Raji (cell line): ENCODE measurements around the gene ALKBH1.
A peak's percentile ranks its signal among the peaks of the same experiment; 100 is the strongest.

Experiments used
- POLR2A ChIP-seq: IDR thresholded peaks from 2 replicates; pipeline ENCODE4 v1.6.1; 2011; ENCODE audit warnings: low read depth, low read length, control low read depth; ENCODE audit not compliant: insufficient read depth

The ALKBH1 gene, protein sequence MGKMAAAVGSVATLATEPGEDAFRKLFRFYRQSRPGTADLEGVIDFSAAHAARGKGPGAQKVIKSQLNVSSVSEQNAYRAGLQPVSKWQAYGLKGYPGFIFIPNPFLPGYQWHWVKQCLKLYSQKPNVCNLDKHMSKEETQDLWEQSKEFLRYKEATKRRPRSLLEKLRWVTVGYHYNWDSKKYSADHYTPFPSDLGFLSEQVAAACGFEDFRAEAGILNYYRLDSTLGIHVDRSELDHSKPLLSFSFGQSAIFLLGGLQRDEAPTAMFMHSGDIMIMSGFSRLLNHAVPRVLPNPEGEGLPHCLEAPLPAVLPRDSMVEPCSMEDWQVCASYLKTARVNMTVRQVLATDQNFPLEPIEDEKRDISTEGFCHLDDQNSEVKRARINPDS

GRCh38 chr14:77707724-77708408, at the start of gene ALKBH1, which contains the start of gene SLIRP:
TSS of gene ALKBH1 (minus strand) at chr14:77708023. CDS start at chr14:77708004, 19 bp downstream.
TSS of gene SLIRP (plus strand) at chr14:77708103. CDS start at chr14:77708112, 9 bp downstream.
- peak; percentile 95 for TF ChIP-seq POLR2A

DNA sequence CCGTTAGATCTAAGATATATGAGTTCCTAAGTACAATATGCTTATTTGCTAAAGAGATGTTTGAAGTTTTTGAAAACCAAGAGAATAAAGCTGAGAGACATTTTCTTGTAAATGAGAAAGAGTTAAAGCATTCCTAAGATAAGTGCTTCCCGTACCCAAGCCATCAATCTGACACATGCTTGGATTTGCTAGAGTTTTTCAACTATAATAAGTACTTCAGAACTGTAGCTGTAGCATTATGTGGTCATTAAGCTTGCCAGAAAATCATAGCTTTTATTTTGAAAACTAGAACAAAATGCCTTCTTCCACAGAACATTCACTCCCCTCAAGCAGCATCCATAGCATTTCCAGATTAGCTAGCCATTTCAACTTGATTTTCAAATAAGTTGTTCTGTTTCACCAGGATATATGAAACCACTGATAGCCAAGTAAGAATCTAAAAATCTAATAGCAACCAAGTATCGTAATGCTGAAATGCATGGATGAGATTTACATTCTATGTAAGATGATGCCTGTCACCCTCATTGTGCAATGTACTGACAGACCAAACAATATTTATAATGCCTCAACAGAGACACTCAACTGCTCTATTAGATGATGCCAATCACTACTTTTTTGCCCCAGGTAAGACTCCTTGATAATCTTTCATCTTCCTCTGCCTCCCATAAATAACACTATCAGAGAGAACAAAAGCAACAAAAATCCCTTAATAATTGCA, 45.1 kb upstream of the ALKBH1 start:
- TF ChIP-seq POLR2A, result no peak

- TF ChIP-seq POLR2A, result no peak
Measured at GRCh38 chr14:77752266-77752665, 44.4 kb upstream of the ALKBH1 start.

DNA sequence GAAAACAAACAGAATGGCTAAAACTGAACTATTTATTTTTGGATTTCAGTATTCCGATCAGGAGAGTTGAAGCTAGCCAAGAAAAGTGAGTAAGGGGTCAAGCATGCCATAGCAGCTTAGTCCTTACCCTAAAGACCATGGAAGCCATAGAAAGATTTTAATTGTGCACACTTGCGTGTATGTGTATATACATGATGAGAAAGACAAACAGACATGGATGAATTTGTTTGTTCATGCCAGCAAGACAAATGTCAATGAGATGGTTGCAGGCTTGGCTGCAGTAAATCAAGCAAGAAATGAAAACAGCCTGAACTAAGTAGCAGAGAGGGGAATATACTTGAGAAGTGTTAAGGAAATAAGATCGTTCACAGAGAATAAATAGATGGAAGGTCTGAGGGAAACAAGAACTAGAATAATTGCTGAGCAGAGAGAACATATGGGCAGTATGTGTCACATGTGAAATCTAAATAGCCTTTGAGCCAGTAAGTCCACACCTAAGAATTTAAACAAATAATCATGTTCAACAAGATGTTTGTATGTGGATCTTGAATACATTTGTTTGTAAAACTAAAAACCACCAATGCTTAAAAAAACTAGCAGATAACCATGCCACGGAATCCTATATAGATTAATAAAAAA, 38.4 kb upstream of the ALKBH1 start:
- no peak for TF ChIP-seq POLR2A

DNA sequence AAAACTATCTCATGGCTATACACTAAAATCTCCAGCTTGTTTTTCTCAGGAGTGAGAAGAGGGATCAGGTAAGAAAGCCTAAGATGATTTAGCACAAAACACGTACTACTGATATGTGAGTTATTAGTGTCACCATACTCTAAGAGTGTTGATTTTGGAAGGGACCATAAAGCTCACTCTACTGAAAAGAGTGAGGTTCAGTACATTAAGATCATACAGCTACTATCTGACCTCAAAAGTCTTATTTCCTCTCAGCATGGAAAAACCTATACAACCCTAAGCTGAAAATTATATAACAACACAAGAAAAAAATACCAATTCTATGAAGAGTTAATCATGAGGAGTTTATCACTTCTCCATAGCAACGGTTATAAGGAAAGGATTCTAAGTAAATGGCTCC, 33.6 kb upstream of the ALKBH1 start:
- TF ChIP-seq POLR2A, result no peak

DNA sequence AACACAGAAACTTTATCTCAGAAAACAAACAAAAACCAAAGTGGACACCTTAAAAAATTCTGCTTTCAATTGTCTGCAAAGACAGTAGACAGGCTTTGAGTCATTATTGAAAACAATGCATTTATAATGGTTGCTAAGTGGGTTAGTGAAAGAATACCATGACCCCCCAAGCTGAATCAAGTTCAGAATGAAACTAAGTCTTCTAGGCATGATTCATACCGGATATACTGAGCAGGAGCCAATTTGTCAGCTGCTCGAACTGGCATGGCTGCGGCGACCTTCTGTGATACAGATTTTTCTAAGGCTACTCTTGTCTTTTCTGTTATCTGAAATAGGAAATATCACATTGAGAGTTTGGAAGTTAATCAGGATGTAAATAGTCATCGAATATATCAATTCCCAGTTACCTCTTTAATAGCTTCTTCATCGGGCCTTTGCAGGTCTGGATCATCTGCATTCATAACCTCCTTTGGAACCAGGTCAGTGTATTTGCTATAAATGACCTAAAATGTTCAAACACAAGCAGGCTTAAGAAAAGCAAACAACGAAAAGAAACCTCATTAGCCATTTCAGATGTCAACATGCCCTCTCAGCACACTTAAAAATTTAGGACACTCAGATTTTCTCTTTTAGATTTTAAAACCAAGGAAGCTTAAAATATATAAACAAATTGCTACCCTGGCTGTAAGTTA, 30.9 kb upstream of the ALKBH1 start:
- no peak for TF ChIP-seq POLR2A

GRCh38 chr14:77730976-77731497, 23.2 kb upstream of the ALKBH1 start:
- TF ChIP-seq POLR2A, result no peak

DNA sequence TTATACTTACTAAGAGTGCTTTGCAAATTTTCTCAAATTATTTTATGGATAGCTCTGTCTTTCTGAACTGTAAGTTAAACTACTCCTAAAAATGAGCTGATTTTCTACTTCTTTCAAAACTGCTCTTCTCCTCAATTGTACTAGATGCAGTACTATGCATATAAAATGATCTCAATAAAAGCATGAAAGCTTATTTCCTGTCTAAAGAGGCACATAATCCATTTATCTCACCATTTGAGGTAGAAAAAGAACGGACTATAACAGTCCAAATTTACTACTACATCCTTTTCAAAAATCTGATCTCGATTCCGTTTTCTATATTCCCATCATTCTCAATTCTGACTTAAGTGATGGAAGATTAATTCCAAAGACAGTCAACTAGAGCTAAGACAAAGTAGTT, 14.5 kb upstream of the ALKBH1 start:
- TF ChIP-seq POLR2A, result no peak

DNA sequence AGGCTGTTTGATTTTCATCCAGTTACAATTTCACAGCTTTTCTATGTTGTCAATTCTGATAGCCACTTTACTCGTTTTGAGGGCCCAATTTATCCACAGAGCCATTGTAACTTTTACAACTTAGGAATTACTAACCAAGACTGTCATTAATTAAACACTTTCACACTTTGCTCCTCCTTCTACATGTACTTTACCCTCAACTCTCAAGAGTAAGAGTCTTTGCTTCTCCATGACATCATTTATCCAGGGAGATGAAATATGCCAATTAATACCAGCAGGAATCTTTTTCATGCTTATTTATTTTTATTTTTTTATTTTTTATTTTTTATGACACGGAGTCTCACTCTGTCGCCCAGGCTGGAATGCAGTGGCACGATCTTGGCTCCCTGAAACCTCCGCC, 13.6 kb upstream of the ALKBH1 start:
- TF ChIP-seq POLR2A, result no peak

DNA sequence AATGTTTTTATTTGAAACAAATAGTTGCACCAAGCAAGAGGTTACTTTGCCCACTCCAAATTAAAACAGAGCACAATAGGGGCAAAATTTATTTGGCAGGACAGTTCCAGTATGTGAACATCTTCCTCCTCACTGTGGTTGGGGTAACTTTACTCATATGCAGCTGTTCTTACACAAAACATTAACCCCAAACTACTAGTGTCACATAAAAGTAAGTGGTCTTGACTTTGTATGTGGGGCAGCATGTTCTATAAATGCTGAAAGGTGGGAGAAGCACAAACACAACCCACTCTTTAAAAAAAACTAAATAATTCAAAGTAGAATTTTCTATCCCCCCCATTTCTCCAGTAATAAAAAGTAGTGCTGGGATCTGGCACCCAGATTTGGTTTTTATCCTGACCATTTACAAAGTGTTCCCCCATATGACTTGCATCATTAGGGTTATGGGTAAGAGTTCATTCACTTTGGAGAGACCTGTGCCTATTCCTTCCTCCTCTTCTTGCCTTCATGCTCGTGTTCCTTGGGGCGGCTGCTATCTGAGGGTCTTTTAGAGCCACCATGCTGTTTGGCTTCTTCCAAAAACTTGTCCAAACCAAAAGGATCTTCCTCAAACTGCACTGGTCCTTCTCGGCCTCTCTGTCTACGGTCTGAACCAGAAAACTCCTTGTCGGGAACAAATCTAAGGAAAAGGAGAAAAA, 9.9 kb upstream of the ALKBH1 start:
- no peak for TF ChIP-seq POLR2A

- TF ChIP-seq POLR2A, result no peak
Measured at GRCh38 chr14:77714926-77715325, 7.1 kb upstream of the ALKBH1 start.

GRCh38 chr14:77710364-77710763, 2.5 kb upstream of the ALKBH1 start:
- TF ChIP-seq POLR2A, result no peak

- no peak for TF ChIP-seq POLR2A
Measured at GRCh38 chr14:77709412-77709811, 1.6 kb upstream of the ALKBH1 start.

GRCh38 chr14:77708749-77709148, 926 bp upstream of the ALKBH1 start:
- TF ChIP-seq POLR2A, result no peak

DNA sequence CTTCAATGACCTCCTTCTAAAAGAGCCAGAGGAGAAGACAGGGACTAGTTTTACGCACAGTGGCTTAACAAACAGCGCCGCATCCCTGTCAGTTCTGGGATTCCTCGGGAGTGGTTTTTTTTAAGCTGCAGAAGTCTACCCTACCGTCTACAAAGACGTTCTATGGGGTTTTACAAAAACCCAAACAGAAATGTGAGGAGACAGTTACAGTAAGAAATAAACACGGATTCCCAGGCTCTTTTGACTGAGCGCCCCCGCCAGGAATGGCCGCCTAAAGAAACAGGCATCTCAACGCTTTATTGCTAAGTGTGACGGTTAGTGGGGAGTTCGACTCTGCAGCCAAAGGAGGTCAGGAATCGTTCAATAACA, 484 bp downstream of the ALKBH1 start:
- TF ChIP-seq POLR2A, result no peak
